Fibroblast of lung (primary cell): ENCODE results near the gene MUC4.

Source experiments
- CTCF ChIP-seq, 2 donors: IDR thresholded peaks in 1 of 2; conservative IDR thresholded peaks in 1 of 2; 1 replicate in 1 of 2; 2 replicates in 1 of 2; pipeline ENCODE4 v1.5.1; 2011 to 2012; ENCODE audit warnings: low read length in 2 of 2, control low read depth in 1 of 2, inconsistent platforms in 1 of 2, low read depth in 1 of 2, mild to moderate bottlenecking in 1 of 2
- EZH2 ChIP-seq: IDR thresholded peaks from 2 replicates; pipeline ENCODE4 v1.5.1; 2012; ENCODE audit warnings: low read length, control low read depth, mild to moderate bottlenecking; ENCODE audit errors: missing control alignments

- TF ChIP-seq CTCF (conservative IDR thresholded peaks at IDR 0.05 in 1 of 2, IDR thresholded peaks at IDR 0.05 in 1 of 2; ENCODE audit: low read depth in 1 of 2, low read length in 2 of 2) (no peak), EZH2 (no peak)
Observed at GRCh38 chr3:195822131-195822696, 10.5 kb upstream of the MUC4 start.
